ENCODE data around the gene MRPL44.

MRPL44 gene

DNA sequence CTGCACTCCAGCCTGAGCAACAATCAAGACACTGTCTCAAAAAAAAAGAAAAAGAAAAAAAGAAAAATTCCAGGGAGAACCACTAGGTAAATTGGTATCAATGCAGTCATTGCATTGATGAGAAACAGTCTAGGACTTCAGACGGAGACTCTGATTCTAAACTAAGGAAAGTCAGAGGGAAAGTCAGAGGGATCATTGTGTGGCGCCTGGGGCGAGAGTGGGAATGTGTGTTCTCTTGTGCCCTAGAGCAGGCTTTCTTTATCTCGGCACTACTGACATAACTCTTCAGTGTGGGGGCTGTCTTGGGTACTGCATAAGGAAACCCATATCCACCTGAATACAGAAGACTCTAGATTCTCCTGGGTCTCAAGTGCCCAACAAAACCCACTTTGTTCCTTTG is 57.1 kb downstream of the MRPL44 start:
- TF ChIP-seq, protein P1, sequence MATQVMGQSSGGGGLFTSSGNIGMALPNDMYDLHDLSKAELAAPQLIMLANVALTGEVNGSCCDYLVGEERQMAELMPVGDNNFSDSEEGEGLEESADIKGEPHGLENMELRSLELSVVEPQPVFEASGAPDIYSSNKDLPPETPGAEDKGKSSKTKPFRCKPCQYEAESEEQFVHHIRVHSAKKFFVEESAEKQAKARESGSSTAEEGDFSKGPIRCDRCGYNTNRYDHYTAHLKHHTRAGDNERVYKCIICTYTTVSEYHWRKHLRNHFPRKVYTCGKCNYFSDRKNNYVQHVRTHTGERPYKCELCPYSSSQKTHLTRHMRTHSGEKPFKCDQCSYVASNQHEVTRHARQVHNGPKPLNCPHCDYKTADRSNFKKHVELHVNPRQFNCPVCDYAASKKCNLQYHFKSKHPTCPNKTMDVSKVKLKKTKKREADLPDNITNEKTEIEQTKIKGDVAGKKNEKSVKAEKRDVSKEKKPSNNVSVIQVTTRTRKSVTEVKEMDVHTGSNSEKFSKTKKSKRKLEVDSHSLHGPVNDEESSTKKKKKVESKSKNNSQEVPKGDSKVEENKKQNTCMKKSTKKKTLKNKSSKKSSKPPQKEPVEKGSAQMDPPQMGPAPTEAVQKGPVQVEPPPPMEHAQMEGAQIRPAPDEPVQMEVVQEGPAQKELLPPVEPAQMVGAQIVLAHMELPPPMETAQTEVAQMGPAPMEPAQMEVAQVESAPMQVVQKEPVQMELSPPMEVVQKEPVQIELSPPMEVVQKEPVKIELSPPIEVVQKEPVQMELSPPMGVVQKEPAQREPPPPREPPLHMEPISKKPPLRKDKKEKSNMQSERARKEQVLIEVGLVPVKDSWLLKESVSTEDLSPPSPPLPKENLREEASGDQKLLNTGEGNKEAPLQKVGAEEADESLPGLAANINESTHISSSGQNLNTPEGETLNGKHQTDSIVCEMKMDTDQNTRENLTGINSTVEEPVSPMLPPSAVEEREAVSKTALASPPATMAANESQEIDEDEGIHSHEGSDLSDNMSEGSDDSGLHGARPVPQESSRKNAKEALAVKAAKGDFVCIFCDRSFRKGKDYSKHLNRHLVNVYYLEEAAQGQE (IDR thresholded peaks at IDR 0.05; ENCODE audit: insufficient read depth in 1 of 2, low read depth in 2 of 2, low read length in 2 of 2) = no peak
- TF ChIP-seq TAF1 (IDR thresholded peaks at IDR 0.05; ENCODE audit: borderline replicate concordance, insufficient read depth, low read length) = no peak
- no peak for TF ChIP-seq POLR2AphosphoS5 (IDR thresholded peaks at IDR 0.05; ENCODE audit: low read depth, low read length)
- TF ChIP-seq SIN3A (IDR thresholded peaks at IDR 0.05; ENCODE audit: borderline replicate concordance, insufficient read depth, low read length) = no peak
- TF ChIP-seq FOXP2 (optimal IDR thresholded peaks at IDR 0.05; ENCODE audit: borderline replicate concordance, extremely low read depth, extremely low read length, insufficient read depth) = no peak

DNA sequence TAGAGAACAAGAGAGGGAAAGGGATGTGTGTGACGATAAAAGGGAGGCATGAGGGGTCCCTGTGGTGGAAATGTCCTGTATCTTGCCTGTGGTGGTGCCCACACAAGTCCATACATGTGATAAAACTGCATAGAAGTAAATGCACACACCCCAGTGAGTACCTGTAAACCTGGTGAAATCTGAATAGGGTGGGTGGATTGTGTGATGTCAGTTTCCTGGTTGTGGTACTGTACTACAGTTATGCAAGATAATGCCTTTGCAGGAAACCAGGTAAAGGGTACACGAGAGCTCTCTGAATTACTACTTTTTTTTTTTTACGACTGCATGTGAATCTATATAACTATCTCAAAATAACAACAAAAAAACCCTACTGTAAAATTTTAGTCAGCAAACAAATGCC is 59.7 kb downstream of the MRPL44 start:
- TF ChIP-seq, protein P1 (IDR thresholded peaks at IDR 0.05; ENCODE audit: insufficient read depth in 1 of 2, low read depth in 2 of 2, low read length in 2 of 2) = no peak
- TF ChIP-seq FOXP2 (optimal IDR thresholded peaks at IDR 0.05; ENCODE audit: borderline replicate concordance, extremely low read depth, extremely low read length, insufficient read depth) = no peak
- no peak for TF ChIP-seq TAF1 (IDR thresholded peaks at IDR 0.05; ENCODE audit: borderline replicate concordance, insufficient read depth, low read length)
- TF ChIP-seq SIN3A (IDR thresholded peaks at IDR 0.05; ENCODE audit: borderline replicate concordance, insufficient read depth, low read length) = no peak
- no peak for TF ChIP-seq POLR2AphosphoS5 (IDR thresholded peaks at IDR 0.05; ENCODE audit: low read depth, low read length)
